Epithelial cell of esophagus (primary cell): ENCODE data around the gene MSMB.
"Not testable (repeated sequence)": the region's sequence is repeated elsewhere in the genome, so short reads cannot be mapped to it uniquely, and the experiment has no call there.

ENCODE experiments used
- DNase-seq: peaks from one replicate; pipeline ENCODE4 v3.0.0; 2010; ENCODE audit warnings: low read depth
- H3K4me3 ChIP-seq: 2 replicates; pipeline ENCODE4 v1.5.1; 2011; ENCODE audit warnings: mild to moderate bottlenecking, low read length, control low read depth
- CTCF ChIP-seq: IDR thresholded peaks from 2 replicates; pipeline ENCODE4 v1.5.1; 2011; ENCODE audit warnings: low read depth, mild to moderate bottlenecking, low read length, control low read depth, inconsistent platforms; ENCODE audit not compliant: insufficient read depth; ENCODE audit errors: missing control alignments

The MSMB gene

GRCh38 chr10:45997557-45997956 lies 48.5 kb downstream of the MSMB start:
- TF ChIP-seq CTCF: no peak
- no peak overlapping the region for H3K4me3 ChIP-seq
- DNase-seq: no peak

GRCh38 chr10:45985590-45985989 lies 60.5 kb downstream of the MSMB start:
- not testable (repeated sequence) for DNase-seq, H3K4me3 ChIP-seq

GRCh38 chr10:45984473-45984872 lies 61.6 kb downstream of the MSMB start:
- not testable (repeated sequence) for H3K4me3 ChIP-seq, DNase-seq

- DNase-seq: peak; percentile 57
- not testable (repeated sequence) for H3K4me3 ChIP-seq
- peak; percentile 36 for TF ChIP-seq CTCF
Measured at GRCh38 chr10:45983538-45984186, 62.4 kb downstream of the MSMB start.
